Stimulated activated CD8-positive, alpha-beta memory T cell treated with anti-CD3 and anti-CD28 coated beads, Interleukin-4, amount 100 ng/mL, for 24 hours (primary cell): ENCODE data around the gene SMARCA4.
"Not testable (repeated sequence)": the region's sequence is repeated elsewhere in the genome, so short reads cannot be mapped to it uniquely, and the experiment has no call there.

Source experiments
- DNase-seq: peaks from one replicate; pipeline ENCODE4 v3.0.0-alpha.2; 2020; ENCODE audit warnings: low read depth

SMARCA4 gene

GRCh38 chr19:10928563-10929401 lies 32.0 kb upstream of the SMARCA4 start, which contains the start of the genes TIMM29 and YIPF2:
Gene TIMM29, plus strand, starts transcription at chr19:10928811. Its CDS starts 12 bp downstream, at chr19:10928823.
Gene YIPF2, minus strand, starts transcription at chr19:10928639. Its CDS starts 229 bp downstream, at chr19:10928410.
- peak; percentile 91 for DNase-seq

GRCh38 chr19:10929402-10929794 lies 31.4 kb upstream of the SMARCA4 start:
- DNase-seq = no peak

GRCh38 chr19:10935371-10936059 lies 25.3 kb upstream of the SMARCA4 start:
- DNase-seq = no peak

GRCh38 chr19:10936661-10937084 lies 24.2 kb upstream of the SMARCA4 start:
- DNase-seq = no peak

GRCh38 chr19:10941649-10942048 lies 19.2 kb upstream of the SMARCA4 start:
- not testable (repeated sequence) for DNase-seq

- not testable (repeated sequence) for DNase-seq
These were observed 17.4 kb upstream of the SMARCA4 start for GRCh38 chr19:10943412-10943811.

- DNase-seq = no peak
These were observed 15.6 kb upstream of the SMARCA4 start for GRCh38 chr19:10945264-10945663.

- DNase-seq = no peak
These were observed 13.7 kb upstream of the SMARCA4 start for GRCh38 chr19:10946958-10947657.

GRCh38 chr19:10952809-10953208 lies 8.0 kb upstream of the SMARCA4 start:
- no peak for DNase-seq

- DNase-seq = not testable (repeated sequence)
These were observed 1.4 kb upstream of the SMARCA4 start for GRCh38 chr19:10959277-10959968.

GRCh38 chr19:10961073-10961860 lies 437 bp downstream of the SMARCA4 start:
- DNase-seq = no peak

- DNase-seq = no peak
These were observed 2.0 kb downstream of the SMARCA4 start for GRCh38 chr19:10962863-10963262.

- no peak for DNase-seq
These were observed 3.0 kb downstream of the SMARCA4 start for GRCh38 chr19:10963865-10964264.

GRCh38 chr19:10964903-10965302 lies 4.1 kb downstream of the SMARCA4 start:
- no peak for DNase-seq

GRCh38 chr19:10965398-10965797 lies 4.6 kb downstream of the SMARCA4 start:
- DNase-seq = no peak

- no peak for DNase-seq
These were observed 6.0 kb downstream of the SMARCA4 start for GRCh38 chr19:10966809-10967208.

GRCh38 chr19:10968527-10969135 lies 7.8 kb downstream of the SMARCA4 start:
- DNase-seq = no peak

GRCh38 chr19:10971107-10971726 lies 10.4 kb downstream of the SMARCA4 start:
- no peak for DNase-seq

GRCh38 chr19:10975374-10976130 lies 14.7 kb downstream of the SMARCA4 start:
- no peak for DNase-seq
